PC-3 (cell line): ENCODE results near the gene MED8.

Experiments
- EZH2 ChIP-seq: fragments of 300-600 bp; sonication (generic); IDR thresholded peaks from one replicate; pipeline ENCODE4 v1.6.1; 2017; ENCODE audit warnings: antibody characterized with exemption, mild to moderate bottlenecking, low read length; ENCODE audit not compliant: unreplicated experiment
- EZH2phosphoT487 ChIP-seq: fragments of 300-600 bp; sonication (generic); IDR thresholded peaks from 2 replicates; pipeline ENCODE4 v1.6.1; 2018; ENCODE audit warnings: mild to moderate bottlenecking, antibody characterized with exemption, low read length, borderline replicate concordance
- TF ChIP-seq, protein P1 (sequence below): fragments of 300-600 bp; sonication (generic); conservative IDR thresholded peaks from 2 replicates; pipeline ENCODE4 v1.5.1; 2017; ENCODE audit warnings: antibody characterized with exemption, low read depth, mild to moderate bottlenecking, low read length

DNA sequence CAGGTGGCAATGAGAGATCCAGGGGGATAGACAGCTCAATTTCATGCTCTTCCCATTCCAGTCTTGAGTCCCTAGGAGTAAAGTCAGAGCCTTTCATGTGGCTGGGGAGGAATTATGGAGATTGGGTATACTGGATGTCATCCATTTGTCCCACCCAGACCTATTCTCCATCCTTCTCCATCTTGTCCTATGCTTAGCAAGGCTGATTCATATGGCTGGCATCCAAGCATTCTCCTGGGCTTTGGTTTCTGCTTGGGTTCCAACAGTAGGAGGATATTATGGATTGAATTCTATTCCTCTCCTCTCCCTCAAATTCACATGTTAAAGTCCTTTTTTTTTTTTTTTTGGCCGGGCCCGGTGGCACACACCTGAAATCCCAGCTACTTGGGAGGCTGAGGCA lies 34.7 kb downstream of the MED8 start:
- TF ChIP-seq EZH2 (no peak), EZH2phosphoT487 (no peak)
- TF ChIP-seq, protein P1, sequence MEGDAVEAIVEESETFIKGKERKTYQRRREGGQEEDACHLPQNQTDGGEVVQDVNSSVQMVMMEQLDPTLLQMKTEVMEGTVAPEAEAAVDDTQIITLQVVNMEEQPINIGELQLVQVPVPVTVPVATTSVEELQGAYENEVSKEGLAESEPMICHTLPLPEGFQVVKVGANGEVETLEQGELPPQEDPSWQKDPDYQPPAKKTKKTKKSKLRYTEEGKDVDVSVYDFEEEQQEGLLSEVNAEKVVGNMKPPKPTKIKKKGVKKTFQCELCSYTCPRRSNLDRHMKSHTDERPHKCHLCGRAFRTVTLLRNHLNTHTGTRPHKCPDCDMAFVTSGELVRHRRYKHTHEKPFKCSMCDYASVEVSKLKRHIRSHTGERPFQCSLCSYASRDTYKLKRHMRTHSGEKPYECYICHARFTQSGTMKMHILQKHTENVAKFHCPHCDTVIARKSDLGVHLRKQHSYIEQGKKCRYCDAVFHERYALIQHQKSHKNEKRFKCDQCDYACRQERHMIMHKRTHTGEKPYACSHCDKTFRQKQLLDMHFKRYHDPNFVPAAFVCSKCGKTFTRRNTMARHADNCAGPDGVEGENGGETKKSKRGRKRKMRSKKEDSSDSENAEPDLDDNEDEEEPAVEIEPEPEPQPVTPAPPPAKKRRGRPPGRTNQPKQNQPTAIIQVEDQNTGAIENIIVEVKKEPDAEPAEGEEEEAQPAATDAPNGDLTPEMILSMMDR = no peak
